ENCODE data around the gene UGT2B17. TPM values are rescaled to one million over a fixed set of nuclear protein-coding genes. Genes with fewer than 3 reads are reported as not detected.

The UGT2B17 gene
- total RNA-seq, 2 donors from 2014 or later: not detected

DNA sequence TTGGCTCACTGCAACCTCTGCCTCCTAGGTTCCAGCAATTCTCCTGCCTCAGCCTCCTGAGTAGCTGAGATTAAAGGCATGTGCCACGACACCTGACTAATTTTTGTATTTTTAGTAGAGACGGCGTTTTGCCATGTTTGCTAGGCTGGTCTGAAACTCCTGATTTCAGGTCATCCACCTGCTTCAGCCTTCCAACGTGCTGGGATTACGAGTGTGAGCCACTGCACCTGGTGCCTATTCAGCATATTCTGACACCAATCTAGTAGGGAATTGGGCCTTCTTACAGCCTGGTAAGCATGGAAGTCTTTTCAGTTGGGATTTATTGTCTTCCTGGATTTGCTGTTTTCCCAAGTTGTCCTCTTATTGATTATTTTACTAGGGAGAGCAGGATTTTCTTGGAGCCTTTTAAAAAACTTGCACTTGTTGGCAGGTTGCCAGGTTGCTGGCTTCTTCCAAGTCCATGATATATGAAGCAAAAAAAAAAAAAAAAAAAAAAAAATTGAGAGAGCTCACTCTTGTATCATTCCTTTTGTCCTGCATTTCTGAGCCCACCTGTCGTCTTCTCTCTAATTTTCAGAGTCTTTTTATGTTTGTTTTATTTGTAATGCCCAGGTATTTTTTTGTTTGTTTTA, 85.2 kb downstream of the UGT2B17 start:
- TF ChIP-seq, protein P1, sequence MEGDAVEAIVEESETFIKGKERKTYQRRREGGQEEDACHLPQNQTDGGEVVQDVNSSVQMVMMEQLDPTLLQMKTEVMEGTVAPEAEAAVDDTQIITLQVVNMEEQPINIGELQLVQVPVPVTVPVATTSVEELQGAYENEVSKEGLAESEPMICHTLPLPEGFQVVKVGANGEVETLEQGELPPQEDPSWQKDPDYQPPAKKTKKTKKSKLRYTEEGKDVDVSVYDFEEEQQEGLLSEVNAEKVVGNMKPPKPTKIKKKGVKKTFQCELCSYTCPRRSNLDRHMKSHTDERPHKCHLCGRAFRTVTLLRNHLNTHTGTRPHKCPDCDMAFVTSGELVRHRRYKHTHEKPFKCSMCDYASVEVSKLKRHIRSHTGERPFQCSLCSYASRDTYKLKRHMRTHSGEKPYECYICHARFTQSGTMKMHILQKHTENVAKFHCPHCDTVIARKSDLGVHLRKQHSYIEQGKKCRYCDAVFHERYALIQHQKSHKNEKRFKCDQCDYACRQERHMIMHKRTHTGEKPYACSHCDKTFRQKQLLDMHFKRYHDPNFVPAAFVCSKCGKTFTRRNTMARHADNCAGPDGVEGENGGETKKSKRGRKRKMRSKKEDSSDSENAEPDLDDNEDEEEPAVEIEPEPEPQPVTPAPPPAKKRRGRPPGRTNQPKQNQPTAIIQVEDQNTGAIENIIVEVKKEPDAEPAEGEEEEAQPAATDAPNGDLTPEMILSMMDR (conservative IDR thresholded peaks at IDR 0.05): no peak
- no peaks in the 10 kb centered on the region for H3K36me3 ChIP-seq (ENCODE audit: control insufficient read depth, insufficient read depth, low read length)
- H3K4me1 ChIP-seq (ENCODE audit: control insufficient read depth, insufficient read depth, low read length): no peaks in the 10 kb centered on the region
- no peaks in the 10 kb centered on the region for H3K9me3 ChIP-seq (ENCODE audit: control insufficient read depth, low read length)
- H3K27me3 ChIP-seq (ENCODE audit: control insufficient read depth, insufficient read depth, low read length, poor library complexity, severe bottlenecking): no peaks in the 10 kb centered on the region
- DNase-seq: no peak
- WGBS, 2 experiments (ENCODE audit: insufficient coverage in 1 of 2, insufficient read length in 1 of 2): 94 to 95% methylated on average over 6 of the region's 6 CpGs
- no peak overlapping the region for H3K27ac Mint-ChIP-seq
- H3K27ac ChIP-seq (ENCODE audit: low read depth, low read length): no peak overlapping the region
- H3K27me3 Mint-ChIP-seq (ENCODE audit: insufficient read depth): no peaks in the 10 kb centered on the region
- peaks cover 23% of the 10 kb centered on the region for H3K36me3 Mint-ChIP-seq (ENCODE audit: low read depth)
- no peak overlapping the region for H3K9ac ChIP-seq (ENCODE audit: extremely low read depth, low read length, poor library complexity, severe bottlenecking)
- H3K4me3 ChIP-seq (ENCODE audit: low read length): no peak overlapping the region
- no peaks in the 10 kb centered on the region for H3K4me1 Mint-ChIP-seq
- H3K4me3 Mint-ChIP-seq: no peak overlapping the region
- H3K9me3 Mint-ChIP-seq: peaks cover 2% of the 10 kb centered on the region

DNA sequence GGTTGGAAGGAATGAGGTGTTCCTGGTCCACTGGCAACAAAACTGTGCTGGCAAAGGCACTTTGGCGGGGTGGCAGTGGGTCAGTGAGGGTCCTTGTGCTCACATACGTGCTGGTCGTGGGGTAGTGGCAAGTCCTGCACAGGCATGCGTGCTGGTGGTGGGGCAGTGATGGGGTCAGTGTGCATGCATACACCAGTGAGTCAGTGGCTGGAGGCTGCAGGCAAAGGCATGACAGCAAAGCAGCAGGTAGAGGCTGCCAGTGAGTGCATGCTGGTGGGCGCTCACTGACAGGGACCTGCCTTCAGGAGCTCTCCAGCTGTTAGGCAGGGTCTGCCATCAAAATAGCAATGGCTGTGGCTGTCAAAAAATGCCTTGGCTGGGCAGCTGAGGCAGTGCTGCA, 86.8 kb downstream of the UGT2B17 start:
- Mint-ChIP-seq H3K36me3 (ENCODE audit: low read depth) (peaks cover 23% of the 10 kb centered on the region), H3K9me3 (peaks cover 2% of the 10 kb centered on the region), H3K4me3 (no peak overlapping the region), H3K27ac (no peak overlapping the region), H3K27me3 (ENCODE audit: insufficient read depth) (no peaks in the 10 kb centered on the region), H3K4me1 (no peaks in the 10 kb centered on the region)
- TF ChIP-seq, protein P1 (conservative IDR thresholded peaks at IDR 0.05): no peak
- H3K4me3 ChIP-seq (ENCODE audit: low read length): no peak overlapping the region
- no peaks in the 10 kb centered on the region for H3K4me1 ChIP-seq (ENCODE audit: control insufficient read depth, insufficient read depth, low read length)
- 71 to 85% methylated on average over 2 to 4 of the region's 5 CpGs for WGBS, 2 experiments (ENCODE audit: insufficient coverage in 1 of 2, insufficient read length in 1 of 2)
- no peak overlapping the region for H3K9ac ChIP-seq (ENCODE audit: extremely low read depth, low read length, poor library complexity, severe bottlenecking)
- no peaks in the 10 kb centered on the region for H3K36me3 ChIP-seq (ENCODE audit: control insufficient read depth, insufficient read depth, low read length)
- H3K9me3 ChIP-seq (ENCODE audit: control insufficient read depth, low read length): no peaks in the 10 kb centered on the region
- H3K27me3 ChIP-seq (ENCODE audit: control insufficient read depth, insufficient read depth, low read length, poor library complexity, severe bottlenecking): no peaks in the 10 kb centered on the region
- DNase-seq: no peak
- no peak overlapping the region for H3K27ac ChIP-seq (ENCODE audit: low read depth, low read length)

Other genes starting within 250 kb of the UGT2B17 start
- gene YTHDC1, start 226.2 kb downstream of the UGT2B17 start, total RNA-seq: 100 to 1,000 TPM; 170 to 184 TPM
- gene TMPRSS11E, start 128.9 kb downstream of the UGT2B17 start, total RNA-seq: 10 to 100 TPM in 1 of 2 donors, 1 to 10 TPM in 1; 4.4 to 11.1 TPM
- gene UGT2B15, start 94.3 kb upstream of the UGT2B17 start, total RNA-seq: not detected
- gene UGT2B10, start 239.7 kb upstream of the UGT2B17 start, total RNA-seq: not detected